Endodermal cell (in vitro differentiated cells): ENCODE results near the gene SLC24A1. TPM values are rescaled to one million over a fixed set of nuclear protein-coding genes. Genes with fewer than 3 reads are reported as not detected.
A peak's percentile ranks its signal among the peaks of the same experiment; 100 is the strongest.

ENCODE experiments used
- DNase-seq: peaks from one replicate; pipeline ENCODE4 v3.0.0-alpha.2; 2017
- H3K27ac ChIP-seq: 2 replicates; pipeline ENCODE4 v1.5.1; 2013; ENCODE audit warnings: mild to moderate bottlenecking, low read depth, low read length, moderate library complexity
- H3K27me3 ChIP-seq: 2 replicates; pipeline ENCODE4 v1.6.1; 2013; ENCODE audit warnings: mild to moderate bottlenecking, low read length, moderate library complexity; ENCODE audit not compliant: insufficient read depth, control insufficient read depth, poor library complexity, severe bottlenecking
- H3K36me3 ChIP-seq: 2 replicates; pipeline ENCODE4 v1.7.0; 2013; ENCODE audit warnings: mild to moderate bottlenecking, low read length, moderate library complexity; ENCODE audit not compliant: control insufficient read depth, insufficient read depth
- H3K4me1 ChIP-seq: one replicate; pipeline ENCODE4 v1.7.0; 2013; ENCODE audit warnings: low read length; ENCODE audit not compliant: control insufficient read depth, insufficient read depth
- H3K4me3 ChIP-seq: 2 replicates; pipeline ENCODE4 v1.5.1; 2013; ENCODE audit warnings: mild to moderate bottlenecking, low read length, moderate library complexity
- H3K9ac ChIP-seq: 2 replicates; pipeline ENCODE4 v1.6.1; 2013; ENCODE audit warnings: mild to moderate bottlenecking, low read length, moderate library complexity; ENCODE audit not compliant: poor library complexity, severe bottlenecking; ENCODE audit errors: extremely low read depth
- H3K9me3 ChIP-seq: 2 replicates; pipeline ENCODE4 v1.6.1; 2013; ENCODE audit warnings: mild to moderate bottlenecking, low read length, moderate library complexity; ENCODE audit not compliant: control insufficient read depth
- H3K27ac Mint-ChIP-seq: 2 replicates; pipeline ENCODE4 v1.8.0; 2020; ENCODE audit warnings: mixed read lengths
- H3K27me3 Mint-ChIP-seq: 2 replicates; pipeline ENCODE4 v1.8.0; 2021; ENCODE audit warnings: mild to moderate bottlenecking, mixed read lengths; ENCODE audit not compliant: insufficient read depth
- H3K36me3 Mint-ChIP-seq: 2 replicates; pipeline ENCODE4 v1.8.0; 2020; ENCODE audit warnings: low read depth, mixed read lengths
- H3K4me1 Mint-ChIP-seq: 2 replicates; pipeline ENCODE4 v1.8.0; 2020; ENCODE audit warnings: mixed read lengths
- H3K4me3 Mint-ChIP-seq: 2 replicates; pipeline ENCODE4 v1.8.0; 2020; ENCODE audit warnings: mild to moderate bottlenecking, moderate library complexity, mixed read lengths
- H3K9me3 Mint-ChIP-seq: 2 replicates; pipeline ENCODE4 v1.8.0; 2020; ENCODE audit warnings: mild to moderate bottlenecking, mixed read lengths
- WGBS, 2 experiments: methylation state at CpG; one replicate each; pipeline versions ENCODE4 v1.1.5 to v1.1.7; 2013; ENCODE audit warnings: missing lambda C conversion rate in 2 of 2, mixed read lengths in 1 of 2; ENCODE audit not compliant: insufficient coverage in 1 of 2, insufficient read length in 1 of 2; 5-methylcytosine and 5-hydroxymethylcytosine counted together
- total RNA-seq, 2 donors: library from RNA; stranded (reverse); fragmentation: NEBNext Ultra II Directional in 1 of 2; extraction: Animal tissue kit (Norgen Biotek cat#: 25700) in 1 of 2; gene quantifications; 2 replicates in 1 of 2; 3 replicates in 1 of 2; pipeline ENCODE4 v1.2.1, GENCODE V29; 2021
- TF ChIP-seq, protein P1 (sequence below): fragments of 200-600 bp; sonication (generic); conservative IDR thresholded peaks from 2 replicates; pipeline ENCODE4 v1.5.0; 2021; ENCODE audit warnings: antibody characterized with exemption, mild to moderate bottlenecking

SLC24A1 gene
- total RNA-seq, 2 donors from 2014 or later: 12.0 to 14.2 TPM

DNA sequence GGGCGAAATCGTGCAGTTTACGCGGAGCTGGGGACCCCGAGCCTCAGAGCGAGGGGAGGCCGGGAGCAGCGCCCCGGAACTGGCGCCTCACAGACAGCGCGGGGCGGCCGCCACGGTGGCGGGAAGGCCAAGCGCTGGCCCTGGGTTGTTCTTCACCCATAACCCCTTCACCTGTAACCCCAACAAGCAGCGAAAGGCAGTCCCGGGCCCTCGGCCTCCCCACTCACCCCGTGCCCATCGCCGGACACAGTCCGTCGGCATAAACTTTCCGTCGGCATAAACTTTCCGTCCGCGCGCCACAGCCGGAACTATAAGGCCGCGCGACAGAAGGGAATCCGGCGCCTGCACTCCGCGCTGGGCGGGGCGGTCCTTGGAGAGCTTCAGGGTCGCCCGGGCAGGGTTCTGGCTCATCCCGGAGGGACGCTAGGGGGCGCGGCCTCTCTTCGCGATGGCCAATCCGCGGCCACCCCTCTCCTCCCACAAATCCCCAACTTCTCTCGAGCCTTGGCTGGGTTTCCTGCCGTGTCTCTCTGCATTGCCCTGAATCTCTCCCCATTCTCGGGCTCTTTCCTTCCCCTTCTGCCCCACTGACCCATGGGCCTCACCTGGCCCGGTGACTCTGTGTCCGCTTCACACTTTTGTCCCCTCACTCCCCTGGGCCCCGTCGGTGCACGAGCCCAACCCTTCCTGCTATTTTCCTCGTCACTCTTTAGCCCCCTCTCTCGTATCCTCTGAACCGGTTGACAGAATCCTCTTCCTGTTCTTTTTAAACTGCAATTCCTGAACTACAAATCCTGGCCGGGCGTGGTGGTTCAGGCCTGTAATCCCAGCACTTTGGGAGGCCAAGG lies 10.6 kb upstream of the SLC24A1 start, which contains the start of gene INTS14:
Gene INTS14 (minus strand): TSS at position 261 of the 848 bp plus-strand sequence. CDS start 3,751 bp downstream, outside the sequence.
- H3K27ac ChIP-seq: peak within 1 kb of the TSS; percentile 86
- H3K4me1 Mint-ChIP-seq: peaks cover 27% of the 10 kb centered on the region
- TF ChIP-seq, protein P1, sequence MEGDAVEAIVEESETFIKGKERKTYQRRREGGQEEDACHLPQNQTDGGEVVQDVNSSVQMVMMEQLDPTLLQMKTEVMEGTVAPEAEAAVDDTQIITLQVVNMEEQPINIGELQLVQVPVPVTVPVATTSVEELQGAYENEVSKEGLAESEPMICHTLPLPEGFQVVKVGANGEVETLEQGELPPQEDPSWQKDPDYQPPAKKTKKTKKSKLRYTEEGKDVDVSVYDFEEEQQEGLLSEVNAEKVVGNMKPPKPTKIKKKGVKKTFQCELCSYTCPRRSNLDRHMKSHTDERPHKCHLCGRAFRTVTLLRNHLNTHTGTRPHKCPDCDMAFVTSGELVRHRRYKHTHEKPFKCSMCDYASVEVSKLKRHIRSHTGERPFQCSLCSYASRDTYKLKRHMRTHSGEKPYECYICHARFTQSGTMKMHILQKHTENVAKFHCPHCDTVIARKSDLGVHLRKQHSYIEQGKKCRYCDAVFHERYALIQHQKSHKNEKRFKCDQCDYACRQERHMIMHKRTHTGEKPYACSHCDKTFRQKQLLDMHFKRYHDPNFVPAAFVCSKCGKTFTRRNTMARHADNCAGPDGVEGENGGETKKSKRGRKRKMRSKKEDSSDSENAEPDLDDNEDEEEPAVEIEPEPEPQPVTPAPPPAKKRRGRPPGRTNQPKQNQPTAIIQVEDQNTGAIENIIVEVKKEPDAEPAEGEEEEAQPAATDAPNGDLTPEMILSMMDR: peak; percentile 81
- peak within 1 kb of the TSS; percentile 81 for H3K4me3 Mint-ChIP-seq
- peak; percentile 99 for DNase-seq
- no peaks in the 10 kb centered on the region for H3K27me3 Mint-ChIP-seq
- peaks cover 17% of the 10 kb centered on the region for H3K4me1 ChIP-seq
- H3K27ac Mint-ChIP-seq: peak within 1 kb of the TSS; percentile 98
- peak within 1 kb of the TSS; percentile 76 for H3K9ac ChIP-seq
- peaks cover under 1% of the 10 kb centered on the region for H3K9me3 Mint-ChIP-seq
- 1 to 3% methylated on average over 28 to 64 of the region's 64 CpGs for WGBS, 2 experiments
- H3K4me3 ChIP-seq: peak within 1 kb of the TSS; percentile 90
- no peaks in the 10 kb centered on the region for H3K9me3 ChIP-seq
- H3K27me3 ChIP-seq: no peaks in the 10 kb centered on the region
- peaks cover 8% of the 10 kb centered on the region for H3K36me3 Mint-ChIP-seq
- peaks cover 15% of the 10 kb centered on the region for H3K36me3 ChIP-seq

DNA sequence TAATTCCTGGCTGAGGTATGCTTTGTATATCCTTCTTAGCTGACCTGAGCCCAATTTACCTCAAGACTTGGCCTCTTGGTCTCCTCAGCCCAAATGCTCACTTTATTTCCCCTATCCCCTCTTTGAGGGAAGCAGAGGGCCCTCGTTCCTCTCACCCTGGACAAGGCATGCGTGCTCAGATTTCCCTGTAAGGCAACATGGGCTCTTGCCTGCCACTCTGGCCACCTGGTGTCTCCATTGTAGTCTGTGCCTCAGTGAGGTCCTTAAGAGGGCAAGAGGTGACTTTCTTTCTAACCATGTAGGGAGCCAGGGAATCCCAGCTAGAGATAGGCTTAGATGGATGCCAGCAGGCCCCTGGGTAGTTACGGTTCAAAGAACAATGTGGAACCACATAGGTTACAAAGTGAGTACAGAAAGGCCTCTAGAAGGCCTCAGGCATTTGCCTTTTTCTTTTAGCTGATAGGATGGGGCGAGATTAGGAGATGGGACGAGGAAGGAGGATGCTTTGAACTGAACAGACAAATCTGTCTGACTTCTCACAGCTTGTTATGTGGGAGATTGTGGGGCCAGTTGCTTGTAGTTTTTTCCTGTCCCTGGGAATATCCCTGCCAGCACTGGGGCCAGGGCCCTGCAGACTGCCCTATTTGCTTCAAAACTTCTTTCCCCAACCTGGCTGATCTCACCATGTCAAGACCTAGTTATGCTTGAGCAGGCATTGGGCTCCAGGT lies 9.7 kb upstream of the SLC24A1 start:
- H3K27me3 Mint-ChIP-seq: no peaks in the 10 kb centered on the region
- H3K4me3 ChIP-seq: peak overlapping the region; percentile 90
- peak overlapping the region; percentile 75 for H3K9ac ChIP-seq
- H3K27ac ChIP-seq: peak overlapping the region; percentile 86
- H3K36me3 Mint-ChIP-seq: peaks cover 4% of the 10 kb centered on the region
- peak overlapping the region; percentile 81 for H3K4me3 Mint-ChIP-seq
- peaks cover 6% of the 10 kb centered on the region for H3K9me3 Mint-ChIP-seq
- WGBS, 2 experiments: 76 to 81% methylated on average over 3 to 5 of the region's 5 CpGs
- H3K27me3 ChIP-seq: no peaks in the 10 kb centered on the region
- no peaks in the 10 kb centered on the region for H3K9me3 ChIP-seq
- peaks cover 7% of the 10 kb centered on the region for H3K36me3 ChIP-seq
- H3K4me1 Mint-ChIP-seq: peaks cover 27% of the 10 kb centered on the region
- peak overlapping the region; percentile 98 for H3K27ac Mint-ChIP-seq
- DNase-seq: peak; percentile 52
- H3K4me1 ChIP-seq: peaks cover 17% of the 10 kb centered on the region
- TF ChIP-seq, protein P1: no peak

DNA sequence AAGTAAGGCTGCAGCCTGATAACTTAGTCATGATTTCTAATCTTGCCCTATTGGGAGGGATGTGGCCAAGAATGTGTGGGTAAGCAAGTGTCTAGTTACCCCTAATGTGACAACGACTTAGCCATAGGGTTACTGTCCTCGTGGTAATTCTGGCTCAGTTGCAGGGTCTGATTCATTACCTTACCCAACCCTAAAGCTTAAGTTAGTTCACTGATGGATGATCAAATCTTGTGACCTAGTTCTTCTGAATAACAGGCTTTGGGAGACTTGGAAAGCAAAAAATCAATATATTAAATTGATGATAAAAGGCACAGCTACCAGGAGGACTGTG lies 9.2 kb upstream of the SLC24A1 start:
- H3K9me3 ChIP-seq: no peaks in the 10 kb centered on the region
- no peak for DNase-seq
- peaks cover 1% of the 10 kb centered on the region for H3K36me3 ChIP-seq
- H3K27me3 Mint-ChIP-seq: no peaks in the 10 kb centered on the region
- H3K4me1 ChIP-seq: peaks cover 17% of the 10 kb centered on the region
- peaks cover 2% of the 10 kb centered on the region for H3K36me3 Mint-ChIP-seq
- H3K4me1 Mint-ChIP-seq: peaks cover 30% of the 10 kb centered on the region
- TF ChIP-seq, protein P1: no peak
- H3K9ac ChIP-seq: peak overlapping the region; percentile 75
- H3K27me3 ChIP-seq: no peaks in the 10 kb centered on the region
- H3K27ac ChIP-seq: no peak overlapping the region
- H3K4me3 Mint-ChIP-seq: no peak overlapping the region
- H3K4me3 ChIP-seq: peak overlapping the region; percentile 26
- H3K9me3 Mint-ChIP-seq: peaks cover 10% of the 10 kb centered on the region
- peak overlapping the region; percentile 98 for H3K27ac Mint-ChIP-seq
- 85% methylated on average over 2 of the region's 2 CpGs; no CpG with 5 or more reads in 1 of the 2 experiments for WGBS, 2 experiments
